WERI-Rb-1 (cell line): ENCODE measurements around the gene LRRC27.

Source experiments
- DNase-seq: peaks from one replicate; pipeline ENCODE4 v3.0.0-alpha.2; 2020
- H3K27ac ChIP-seq: fragments of 250-450 bp; sonication (Bioruptor Pico); 2 replicates; pipeline ENCODE4 v1.5.1; 2020; ENCODE audit warnings: mild to moderate bottlenecking, moderate library complexity
- H3K27me3 ChIP-seq: fragments of 250-450 bp; sonication (Bioruptor Pico); 2 replicates; pipeline ENCODE4 v1.5.1; 2021; ENCODE audit warnings: mild to moderate bottlenecking, low read depth, moderate library complexity; ENCODE audit not compliant: insufficient read depth, severe bottlenecking
- H3K36me3 ChIP-seq: fragments of 250-450 bp; sonication (Bioruptor Pico); 2 replicates; pipeline ENCODE4 v1.5.1; 2020; ENCODE audit warnings: mild to moderate bottlenecking, moderate library complexity
- H3K4me3 ChIP-seq: 2 replicates; pipeline ENCODE4 v1.5.1; 2011; ENCODE audit warnings: low read depth, mild to moderate bottlenecking, control low read depth, low read length
- H3K9me3 ChIP-seq: fragments of 250-450 bp; sonication (Bioruptor Pico); 2 replicates; pipeline ENCODE4 v1.5.1; 2021; ENCODE audit warnings: mild to moderate bottlenecking, moderate library complexity; ENCODE audit not compliant: severe bottlenecking
- TF ChIP-seq, protein P1 (sequence below): IDR thresholded peaks from 2 replicates; pipeline ENCODE4 v1.5.1; 2011; ENCODE audit warnings: low read depth, mild to moderate bottlenecking, control low read depth, inconsistent platforms, low read length

LRRC27 gene

GRCh38 chr10:132361581-132362101 lies 29.6 kb downstream of the LRRC27 start:
- Histone ChIP-seq H3K9me3 (no peaks in the 10 kb centered on the region), H3K27ac (no peak overlapping the region), H3K36me3 (no peaks in the 10 kb centered on the region), H3K4me3 (no peak overlapping the region), H3K27me3 (no peaks in the 10 kb centered on the region)
- TF ChIP-seq, protein P1, sequence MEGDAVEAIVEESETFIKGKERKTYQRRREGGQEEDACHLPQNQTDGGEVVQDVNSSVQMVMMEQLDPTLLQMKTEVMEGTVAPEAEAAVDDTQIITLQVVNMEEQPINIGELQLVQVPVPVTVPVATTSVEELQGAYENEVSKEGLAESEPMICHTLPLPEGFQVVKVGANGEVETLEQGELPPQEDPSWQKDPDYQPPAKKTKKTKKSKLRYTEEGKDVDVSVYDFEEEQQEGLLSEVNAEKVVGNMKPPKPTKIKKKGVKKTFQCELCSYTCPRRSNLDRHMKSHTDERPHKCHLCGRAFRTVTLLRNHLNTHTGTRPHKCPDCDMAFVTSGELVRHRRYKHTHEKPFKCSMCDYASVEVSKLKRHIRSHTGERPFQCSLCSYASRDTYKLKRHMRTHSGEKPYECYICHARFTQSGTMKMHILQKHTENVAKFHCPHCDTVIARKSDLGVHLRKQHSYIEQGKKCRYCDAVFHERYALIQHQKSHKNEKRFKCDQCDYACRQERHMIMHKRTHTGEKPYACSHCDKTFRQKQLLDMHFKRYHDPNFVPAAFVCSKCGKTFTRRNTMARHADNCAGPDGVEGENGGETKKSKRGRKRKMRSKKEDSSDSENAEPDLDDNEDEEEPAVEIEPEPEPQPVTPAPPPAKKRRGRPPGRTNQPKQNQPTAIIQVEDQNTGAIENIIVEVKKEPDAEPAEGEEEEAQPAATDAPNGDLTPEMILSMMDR: no peak
- no peak for DNase-seq

GRCh38 chr10:132362151-132362611 lies 30.2 kb downstream of the LRRC27 start:
- H3K9me3 ChIP-seq: no peaks in the 10 kb centered on the region
- H3K27ac ChIP-seq: no peak overlapping the region
- H3K36me3 ChIP-seq: peaks cover 3% of the 10 kb centered on the region; the same call in 1 of the 2 replicates
- DNase-seq: no peak
- H3K4me3 ChIP-seq: no peak overlapping the region
- TF ChIP-seq, protein P1: no peak
- no peaks in the 10 kb centered on the region for H3K27me3 ChIP-seq

DNA sequence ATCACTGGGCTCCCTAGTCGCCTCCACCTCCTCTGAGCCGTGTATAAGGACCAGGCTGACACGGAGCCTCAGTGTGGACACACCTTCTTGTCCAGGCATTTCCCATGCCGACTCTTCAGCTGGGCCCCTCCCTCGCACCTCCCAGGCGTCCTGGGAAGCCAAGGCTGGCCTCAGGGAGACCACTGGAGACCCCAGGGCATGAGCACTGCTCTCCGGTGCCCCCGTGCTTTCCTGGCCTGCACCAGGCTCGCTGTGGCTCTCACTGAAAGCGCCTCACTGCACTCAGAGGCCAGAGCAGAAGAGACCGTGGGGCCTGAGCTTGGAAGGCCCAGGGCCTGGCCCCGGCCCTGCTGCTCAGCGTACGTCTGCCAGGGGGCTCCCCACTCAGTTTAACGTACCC lies 31.4 kb downstream of the LRRC27 start:
- TF ChIP-seq, protein P1: no peak
- H3K27me3 ChIP-seq: no peaks in the 10 kb centered on the region
- H3K27ac ChIP-seq: no peak overlapping the region
- no peaks in the 10 kb centered on the region for H3K9me3 ChIP-seq
- no peak overlapping the region for H3K4me3 ChIP-seq
- H3K36me3 ChIP-seq: peaks cover 3% of the 10 kb centered on the region; the same call in 1 of the 2 replicates
- DNase-seq: no peak

GRCh38 chr10:132363921-132364593 lies 32.1 kb downstream of the LRRC27 start:
- no peaks in the 10 kb centered on the region for H3K27me3 ChIP-seq
- no peak overlapping the region for H3K4me3 ChIP-seq
- peaks cover 3% of the 10 kb centered on the region; the same call in 1 of the 2 replicates for H3K36me3 ChIP-seq
- no peak for DNase-seq
- no peak overlapping the region for H3K27ac ChIP-seq
- no peaks in the 10 kb centered on the region for H3K9me3 ChIP-seq
- TF ChIP-seq, protein P1: no peak

GRCh38 chr10:132364594-132364970 lies 32.6 kb downstream of the LRRC27 start:
- TF ChIP-seq, protein P1: no peak
- Histone ChIP-seq H3K36me3 (peaks cover 3% of the 10 kb centered on the region; the same call in 1 of the 2 replicates), H3K4me3 (no peak overlapping the region), H3K27me3 (no peaks in the 10 kb centered on the region), H3K27ac (no peak overlapping the region), H3K9me3 (no peaks in the 10 kb centered on the region)
- DNase-seq: no peak
